NOMO-1 treated with DMSO at 0.1 percent for 48 hours (cell line): ENCODE measurements around the gene ADCY3.

Source experiments
- DNase-seq: peaks from one replicate; lab custom pipeline; 2025; ENCODE audit not compliant: unreplicated experiment; lab: John Stamatoyannopoulos, UW

ADCY3 gene

DNA sequence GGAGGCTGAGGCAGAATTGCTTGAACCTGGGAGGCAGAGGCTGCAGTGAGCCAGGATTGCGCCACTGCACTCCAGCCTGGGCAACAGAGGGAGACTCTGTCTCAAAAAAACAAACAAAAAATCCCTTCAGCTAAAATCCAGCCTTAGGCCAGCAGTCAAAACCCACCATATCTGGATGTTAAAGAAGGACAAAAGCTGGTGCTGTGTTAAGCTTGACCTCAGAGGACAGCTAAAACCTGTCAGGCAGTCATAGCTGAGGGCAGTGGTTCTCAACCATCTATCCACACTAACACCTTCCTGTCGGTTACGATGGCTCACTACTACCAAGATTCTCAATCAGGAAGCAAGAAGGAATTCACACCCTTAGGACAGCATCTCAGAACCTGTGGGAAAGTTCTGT, 136.4 kb downstream of the ADCY3 start:
- DNase-seq = no peak

DNA sequence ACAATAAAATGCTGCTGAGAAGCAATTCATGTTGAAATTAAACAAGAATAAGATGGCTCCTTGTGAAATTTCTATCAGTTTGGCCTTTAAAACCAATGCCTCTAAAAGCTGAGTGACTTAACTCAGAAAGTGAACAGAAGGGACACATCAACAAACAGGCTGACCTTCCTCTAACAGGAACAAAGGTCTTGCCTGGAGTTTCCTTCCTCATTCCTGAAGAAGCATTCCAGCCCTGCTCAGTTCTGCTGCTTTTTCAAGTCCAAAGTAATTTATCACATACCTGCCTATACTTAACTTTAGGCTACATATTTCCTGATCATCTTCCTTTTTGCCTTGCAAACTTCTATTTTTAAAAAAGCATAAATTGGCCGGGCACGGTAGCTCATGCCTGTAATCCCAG, 140.9 kb downstream of the ADCY3 start:
- no peak for DNase-seq

DNA sequence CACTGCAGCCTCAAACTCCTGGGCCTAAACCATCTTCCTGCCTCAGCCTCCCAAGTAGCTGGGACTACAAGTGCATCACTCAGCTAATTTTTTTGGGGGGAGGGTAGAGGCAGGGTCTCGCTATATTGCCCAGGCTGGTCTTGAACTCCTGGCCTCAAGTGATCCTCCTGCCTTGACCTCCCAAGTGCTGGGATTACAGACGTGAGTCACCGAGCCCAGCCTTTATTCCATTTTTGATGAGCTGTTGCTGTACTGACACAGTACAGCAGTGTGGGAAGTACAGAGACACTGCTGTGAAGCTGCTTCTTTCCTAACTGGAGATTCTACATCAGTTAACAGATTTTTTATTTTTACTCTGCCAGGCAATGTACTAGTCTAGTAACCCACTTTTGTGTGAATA, 145.7 kb downstream of the ADCY3 start:
- DNase-seq = no peak

DNA sequence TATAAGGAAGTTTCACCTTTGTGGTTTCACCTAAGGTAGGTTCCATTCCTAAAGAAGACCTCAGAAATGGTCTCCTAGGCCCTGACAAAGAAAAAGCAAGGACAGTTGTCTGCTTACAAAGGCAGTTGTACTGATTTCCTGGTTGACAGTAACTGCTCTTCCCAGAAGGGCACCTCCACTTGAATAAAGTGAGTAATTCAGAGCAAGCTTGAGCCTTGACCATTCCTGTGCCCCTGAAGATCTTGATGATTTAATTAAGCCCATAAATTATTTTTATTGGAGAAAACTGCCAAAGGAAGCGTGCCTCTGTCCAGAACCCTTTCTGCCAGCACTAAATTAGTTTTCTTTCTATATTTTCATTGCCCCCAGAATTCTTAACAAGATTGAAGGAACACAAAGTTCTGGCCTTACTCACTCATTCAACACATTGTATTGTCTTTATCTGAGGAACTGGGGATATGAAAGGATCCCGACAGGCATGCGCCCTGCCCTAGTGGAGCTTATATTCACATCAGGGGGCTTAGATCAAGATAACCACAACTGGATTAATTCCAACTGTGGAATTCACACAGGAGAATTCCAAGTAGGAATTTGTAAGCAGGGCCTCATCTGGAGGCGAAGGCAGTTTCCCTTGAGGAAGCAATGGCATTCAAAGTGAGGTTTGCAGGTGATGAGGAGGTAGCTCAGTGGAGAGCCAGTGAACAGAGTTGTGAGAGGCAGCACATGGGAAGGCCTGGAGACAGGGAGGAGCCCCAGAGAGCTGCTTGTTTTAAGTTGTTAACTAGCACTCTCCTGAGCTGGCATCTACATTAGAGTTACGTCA, 148.1 kb downstream of the ADCY3 start:
- DNase-seq = no peak

DNA sequence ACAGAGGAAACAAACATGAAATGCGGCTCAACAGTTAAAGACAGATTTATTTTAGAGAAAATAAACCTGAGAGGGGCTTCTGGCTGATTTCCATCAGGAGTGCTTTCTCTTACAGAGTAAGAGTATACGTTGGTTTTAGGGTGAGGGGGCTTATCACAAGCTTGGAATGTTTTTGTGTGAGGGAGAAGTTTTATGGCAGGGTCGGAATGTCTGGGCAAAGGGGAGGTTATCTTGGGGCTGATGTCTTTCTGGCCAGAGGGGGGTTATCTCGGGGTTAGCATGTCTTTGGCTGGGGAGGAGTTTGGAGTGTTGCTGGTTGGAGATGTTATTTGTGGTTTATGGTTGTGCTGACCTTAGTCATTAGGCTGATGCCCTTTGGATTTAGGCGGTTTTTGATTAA, 149.0 kb downstream of the ADCY3 start:
- no peak for DNase-seq
